Uterus (tissue), 2 donors: ENCODE data around the gene BCCIP.

Experiments
- POLR2A ChIP-seq, 2 donors: fragments of 450-650 bp; IDR thresholded peaks; one replicate each; pipeline ENCODE4 v1.6.1; 2016; ENCODE audit warnings: antibody characterized with exemption in 2 of 2, mild to moderate bottlenecking in 1 of 2, moderate library complexity in 1 of 2
- TF ChIP-seq, protein P1 (sequence below), 4 experiments: fragments of 200-600 bp in 2 of 4; fragments of 450-650 bp in 2 of 4; sonication (generic) in 2 of 4; IDR thresholded peaks; one replicate each; pipeline ENCODE4 v1.5.1; 2016 to 2019; ENCODE audit warnings: antibody characterized with exemption in 4 of 4, mild to moderate bottlenecking in 2 of 4, moderate library complexity in 1 of 4

DNA sequence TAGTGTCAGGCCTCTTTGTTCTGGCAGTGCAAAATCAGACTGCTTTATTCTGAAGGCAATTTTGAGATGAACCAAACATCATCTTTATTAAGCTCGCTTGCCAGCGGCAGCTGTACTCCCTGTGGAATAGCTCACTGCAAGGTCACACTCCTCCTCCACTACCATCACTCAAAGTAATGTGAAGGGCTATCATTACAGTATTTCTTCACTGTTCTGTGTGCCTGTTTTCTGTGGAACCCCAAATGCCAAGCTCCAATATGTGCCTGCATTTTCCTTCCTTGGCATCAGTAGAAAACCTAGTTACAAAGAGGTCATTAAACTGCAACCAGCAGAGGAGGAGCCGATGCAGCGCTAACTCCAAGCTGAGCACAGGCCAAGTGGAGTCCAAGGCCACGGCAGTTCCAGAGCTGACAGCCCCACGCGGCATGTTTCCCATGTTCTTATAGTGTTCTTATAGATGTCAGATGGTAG lies 21.4 kb downstream of the BCCIP start:
- TF ChIP-seq, protein P1, sequence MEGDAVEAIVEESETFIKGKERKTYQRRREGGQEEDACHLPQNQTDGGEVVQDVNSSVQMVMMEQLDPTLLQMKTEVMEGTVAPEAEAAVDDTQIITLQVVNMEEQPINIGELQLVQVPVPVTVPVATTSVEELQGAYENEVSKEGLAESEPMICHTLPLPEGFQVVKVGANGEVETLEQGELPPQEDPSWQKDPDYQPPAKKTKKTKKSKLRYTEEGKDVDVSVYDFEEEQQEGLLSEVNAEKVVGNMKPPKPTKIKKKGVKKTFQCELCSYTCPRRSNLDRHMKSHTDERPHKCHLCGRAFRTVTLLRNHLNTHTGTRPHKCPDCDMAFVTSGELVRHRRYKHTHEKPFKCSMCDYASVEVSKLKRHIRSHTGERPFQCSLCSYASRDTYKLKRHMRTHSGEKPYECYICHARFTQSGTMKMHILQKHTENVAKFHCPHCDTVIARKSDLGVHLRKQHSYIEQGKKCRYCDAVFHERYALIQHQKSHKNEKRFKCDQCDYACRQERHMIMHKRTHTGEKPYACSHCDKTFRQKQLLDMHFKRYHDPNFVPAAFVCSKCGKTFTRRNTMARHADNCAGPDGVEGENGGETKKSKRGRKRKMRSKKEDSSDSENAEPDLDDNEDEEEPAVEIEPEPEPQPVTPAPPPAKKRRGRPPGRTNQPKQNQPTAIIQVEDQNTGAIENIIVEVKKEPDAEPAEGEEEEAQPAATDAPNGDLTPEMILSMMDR (IDR thresholded peaks at IDR 0.05), result no peak
- no peak for TF ChIP-seq POLR2A (IDR thresholded peaks at IDR 0.05)
